Measurements from ENCODE around the gene SPATA3.

DNA sequence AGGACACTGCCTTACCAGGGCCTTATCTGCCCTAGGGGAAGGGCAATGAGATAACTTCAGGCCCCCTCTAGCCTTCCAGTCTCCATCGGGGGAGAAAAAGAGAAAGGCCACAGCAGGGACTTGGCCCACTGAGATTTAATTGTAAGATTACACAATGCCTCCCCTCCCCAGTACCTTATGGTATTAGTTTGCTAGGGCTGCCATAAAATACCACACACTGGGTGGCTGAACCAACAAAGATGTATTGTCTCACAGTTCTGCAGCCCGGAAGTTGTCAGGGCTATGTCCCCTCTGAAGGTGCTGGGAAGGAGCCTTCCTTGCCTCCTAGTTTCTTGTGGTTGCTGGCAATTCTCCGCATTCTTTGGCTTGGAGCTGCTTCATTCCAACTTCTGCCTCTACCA is 34.8 kb upstream of the SPATA3 start:
- TF ChIP-seq EZH2phosphoT487 (IDR thresholded peaks at IDR 0.05; ENCODE audit: borderline replicate concordance, low read length): no peak
- TF ChIP-seq, protein P1, sequence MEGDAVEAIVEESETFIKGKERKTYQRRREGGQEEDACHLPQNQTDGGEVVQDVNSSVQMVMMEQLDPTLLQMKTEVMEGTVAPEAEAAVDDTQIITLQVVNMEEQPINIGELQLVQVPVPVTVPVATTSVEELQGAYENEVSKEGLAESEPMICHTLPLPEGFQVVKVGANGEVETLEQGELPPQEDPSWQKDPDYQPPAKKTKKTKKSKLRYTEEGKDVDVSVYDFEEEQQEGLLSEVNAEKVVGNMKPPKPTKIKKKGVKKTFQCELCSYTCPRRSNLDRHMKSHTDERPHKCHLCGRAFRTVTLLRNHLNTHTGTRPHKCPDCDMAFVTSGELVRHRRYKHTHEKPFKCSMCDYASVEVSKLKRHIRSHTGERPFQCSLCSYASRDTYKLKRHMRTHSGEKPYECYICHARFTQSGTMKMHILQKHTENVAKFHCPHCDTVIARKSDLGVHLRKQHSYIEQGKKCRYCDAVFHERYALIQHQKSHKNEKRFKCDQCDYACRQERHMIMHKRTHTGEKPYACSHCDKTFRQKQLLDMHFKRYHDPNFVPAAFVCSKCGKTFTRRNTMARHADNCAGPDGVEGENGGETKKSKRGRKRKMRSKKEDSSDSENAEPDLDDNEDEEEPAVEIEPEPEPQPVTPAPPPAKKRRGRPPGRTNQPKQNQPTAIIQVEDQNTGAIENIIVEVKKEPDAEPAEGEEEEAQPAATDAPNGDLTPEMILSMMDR (IDR thresholded peaks at IDR 0.05; ENCODE audit: low read depth, low read length, poor library complexity, severe bottlenecking): no peak

Data from DOHH2 (cell line).